Uterus (tissue), 2 donors: ENCODE measurements around the gene LETM1.

ENCODE experiments used
- CTCF ChIP-seq, 4 experiments: fragments of 200-600 bp in 2 of 4; fragments of 450-650 bp in 2 of 4; sonication (generic) in 2 of 4; IDR thresholded peaks; one replicate each; pipeline ENCODE4 v1.5.1; 2016 to 2019; ENCODE audit warnings: antibody characterized with exemption in 4 of 4, mild to moderate bottlenecking in 2 of 4, moderate library complexity in 1 of 4
- POLR2A ChIP-seq, 2 donors: fragments of 450-650 bp; IDR thresholded peaks; one replicate each; pipeline ENCODE4 v1.6.1; 2016; ENCODE audit warnings: antibody characterized with exemption in 2 of 2, mild to moderate bottlenecking in 1 of 2, moderate library complexity in 1 of 2

GRCh38 chr4:1770791-1771231 is 85.1 kb downstream of the LETM1 start:
- TF ChIP-seq POLR2A (IDR thresholded peaks at IDR 0.05) (no peak), CTCF (IDR thresholded peaks at IDR 0.05) (no peak)
